ENCODE results near the gene FOXO3. TPM values are rescaled to one million over a fixed set of nuclear protein-coding genes. Genes with fewer than 3 reads are reported as not detected.

The FOXO3 gene
- total and polyA plus RNA-seq, 2 donors (not counting 3 experiments of a cell fraction or from before 2014, with no cell fraction given) = 14.4 to 16.9 TPM

DNA sequence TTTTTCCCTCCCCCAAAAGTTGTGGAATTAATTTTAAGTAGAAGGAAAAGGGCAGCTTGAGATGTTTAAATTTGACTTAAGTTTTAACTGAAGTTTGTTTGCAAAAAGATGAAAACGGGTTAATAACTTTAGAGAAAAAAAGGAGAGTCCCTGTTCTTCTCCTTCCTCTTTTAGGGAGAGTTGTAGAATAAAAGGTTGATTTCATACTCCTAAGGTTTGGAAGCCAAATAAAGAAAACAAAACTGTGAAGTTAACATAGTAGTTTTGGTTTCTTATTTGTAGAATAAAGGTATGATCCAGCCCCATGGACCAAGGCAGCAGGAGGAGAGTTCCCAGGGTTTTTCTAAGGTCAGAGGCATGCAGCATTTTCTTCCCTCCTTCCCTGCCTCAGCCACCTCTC is 33.4 kb downstream of the FOXO3 start:
- no peaks in the 10 kb centered on the region for H3K36me3 ChIP-seq (ENCODE audit: control insufficient read depth in 2 of 2, extremely low read depth in 1 of 2, insufficient read depth in 2 of 2, low read length in 2 of 2)
- dilution Hi-C loops (cut with MboI; ENCODE audit: extremely low pct_ligation_motif_present, low sequenced_read_pairs) = no loop called here
- H3K9me1 ChIP-seq (replicated peaks; ENCODE audit: control insufficient read depth, extremely low read depth, insufficient read depth, low read length) = no peaks in the 10 kb centered on the region
- peaks cover 32% of the 10 kb centered on the region for H3K4me1 ChIP-seq (ENCODE audit: control insufficient read depth, extremely low read depth, insufficient read depth, low read length)
- H2AFZ ChIP-seq (ENCODE audit: low read depth, low read length) = no peak overlapping the region
- no TSS peak for BruUV-seq (replicated peaks)
- FAIRE-seq (no peak), DNase-seq (ENCODE audit: low read depth, low spot score) (no peak)
- no peak overlapping the region for H3K4me2 ChIP-seq (ENCODE audit: insufficient read depth, low read length)
- CTCF ChIA-PET = interaction anchor here (0.7 kb wide), 1 partner anchor 29 kb away, joined by 4 read pairs; no protein-coding TSS in a partner anchor
- H3K9me3 ChIP-seq (replicated peaks; ENCODE audit: control insufficient read depth, insufficient read depth, low read length) = no peaks in the 10 kb centered on the region
- H3K79me2 ChIP-seq (ENCODE audit: control insufficient read depth, insufficient read depth, low read length) = peaks cover 8% of the 10 kb centered on the region
- no peak overlapping the region for H3K27ac ChIP-seq (ENCODE audit: insufficient read depth, low read depth, low read length)
- H3K4me3 ChIP-seq (replicated peaks in 1 of 3; ENCODE audit: insufficient read depth in 1 of 3, low read depth in 1 of 3, low read length in 3 of 3) = no peak overlapping the region
- intact Hi-C loops (cut with micrococcal nuclease) = no loop called here
- no peak overlapping the region for H3K9ac ChIP-seq (replicated peaks; ENCODE audit: extremely low read depth, insufficient read depth, low read length)
- no peaks in the 10 kb centered on the region for H4K20me1 ChIP-seq (replicated peaks; ENCODE audit: control insufficient read depth, extremely low read depth, insufficient read depth, low read length)
- no peaks in the 10 kb centered on the region for H3K27me3 ChIP-seq (ENCODE audit: control insufficient read depth in 2 of 2, insufficient read depth in 2 of 2, low read length in 2 of 2)
- no peak for TF ChIP-seq EZH2 (IDR thresholded peaks at IDR 0.05; ENCODE audit: borderline replicate concordance, low read depth, low read length, severe bottlenecking)
- TF ChIP-seq JUN (IDR thresholded peaks at IDR 0.05; ENCODE audit: borderline replicate concordance, insufficient read depth, insufficient read length, low read depth) = no peak
- no peak for TF ChIP-seq GATA2 (IDR thresholded peaks at IDR 0.05; ENCODE audit: insufficient read depth, insufficient read length, low read depth, low read length)
- TF ChIP-seq CTCF (IDR thresholded peaks at IDR 0.05; ENCODE audit: extremely low read depth in 1 of 2, insufficient read depth in 1 of 2, low read depth in 1 of 2, low read length in 2 of 2) = no peak
- POLR2A ChIA-PET = no interaction called here

DNA sequence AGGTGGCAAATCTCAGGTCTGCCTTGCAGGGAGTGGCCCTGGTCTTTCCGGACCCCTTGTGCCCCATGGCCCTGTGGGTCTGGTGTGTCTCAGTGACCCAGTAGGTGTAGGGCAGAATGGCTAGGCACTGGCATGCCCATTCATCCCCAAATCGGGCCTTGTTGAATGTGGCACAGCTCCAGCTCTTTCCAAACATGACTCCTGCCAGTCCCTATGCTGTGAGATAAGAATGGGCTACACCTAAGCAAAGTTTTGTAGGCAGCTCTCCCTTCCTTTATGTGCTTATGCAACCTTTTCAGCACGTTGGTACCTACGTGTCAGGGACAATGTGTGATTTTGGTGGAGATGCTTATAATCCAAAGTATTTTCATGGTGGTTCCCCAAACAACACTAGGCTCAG is 33.9 kb downstream of the FOXO3 start:
- no peaks in the 10 kb centered on the region for H4K20me1 ChIP-seq (replicated peaks; ENCODE audit: control insufficient read depth, extremely low read depth, insufficient read depth, low read length)
- H3K36me3 ChIP-seq (ENCODE audit: control insufficient read depth in 2 of 2, extremely low read depth in 1 of 2, insufficient read depth in 2 of 2, low read length in 2 of 2) = no peaks in the 10 kb centered on the region
- H3K4me1 ChIP-seq (ENCODE audit: control insufficient read depth, extremely low read depth, insufficient read depth, low read length) = peaks cover 27% of the 10 kb centered on the region
- H3K9me1 ChIP-seq (replicated peaks; ENCODE audit: control insufficient read depth, extremely low read depth, insufficient read depth, low read length) = no peaks in the 10 kb centered on the region
- no peak overlapping the region for H3K4me2 ChIP-seq (ENCODE audit: insufficient read depth, low read length)
- intact Hi-C loops (cut with micrococcal nuclease) (no loop called here), dilution Hi-C loops (cut with MboI; ENCODE audit: extremely low pct_ligation_motif_present, low sequenced_read_pairs) (no loop called here)
- no peak for FAIRE-seq
- H3K27me3 ChIP-seq (ENCODE audit: control insufficient read depth in 2 of 2, insufficient read depth in 2 of 2, low read length in 2 of 2) = no peaks in the 10 kb centered on the region
- H3K79me2 ChIP-seq (ENCODE audit: control insufficient read depth, insufficient read depth, low read length) = peaks cover 8% of the 10 kb centered on the region
- no peak overlapping the region for H3K9ac ChIP-seq (replicated peaks; ENCODE audit: extremely low read depth, insufficient read depth, low read length)
- no peak for DNase-seq (ENCODE audit: low read depth, low spot score)
- TF ChIP-seq POLR2AphosphoS5 (IDR thresholded peaks at IDR 0.05; ENCODE audit: insufficient read depth, low read depth, low read length) (no peak), JUN (IDR thresholded peaks at IDR 0.05; ENCODE audit: borderline replicate concordance, insufficient read depth, insufficient read length, low read depth) (no peak), CTCF (IDR thresholded peaks at IDR 0.05; ENCODE audit: extremely low read depth in 1 of 2, insufficient read depth in 1 of 2, low read depth in 1 of 2, low read length in 2 of 2) (no peak), MYC (IDR thresholded peaks at IDR 0.05; ENCODE audit: low read depth, low read length) (no peak), MAX (IDR thresholded peaks at IDR 0.05; ENCODE audit: insufficient read depth, insufficient read length) (no peak), EZH2 (IDR thresholded peaks at IDR 0.05; ENCODE audit: borderline replicate concordance, low read depth, low read length, severe bottlenecking) (no peak), FOS (IDR thresholded peaks at IDR 0.05; ENCODE audit: borderline replicate concordance, insufficient read depth, low read length) (no peak)
- ChIA-PET POLR2A (no interaction called here), CTCF (no interaction called here)
- H3K9me3 ChIP-seq (replicated peaks; ENCODE audit: control insufficient read depth, insufficient read depth, low read length) = no peaks in the 10 kb centered on the region
- H2AFZ ChIP-seq (ENCODE audit: low read depth, low read length) = no peak overlapping the region
- BruUV-seq (replicated peaks) = no TSS peak
- no peak overlapping the region for H3K4me3 ChIP-seq (replicated peaks in 1 of 3; ENCODE audit: insufficient read depth in 1 of 3, low read depth in 1 of 3, low read length in 3 of 3)
- no peak overlapping the region for H3K27ac ChIP-seq (ENCODE audit: insufficient read depth, low read depth, low read length)
